Stomach smooth muscle (tissue), 2 donors: ENCODE measurements around the gene NEURL2.
A peak's percentile ranks its signal among the peaks of the same experiment; 100 is the strongest.

Experiments used
- H3K27ac ChIP-seq: one replicate; pipeline ENCODE4 v1.7.0; 2013; ENCODE audit warnings: mild to moderate bottlenecking, low read length, inconsistent platforms
- H3K27me3 ChIP-seq, 2 donors: one replicate each; pipeline ENCODE4 v1.7.0; 2013; ENCODE audit warnings: low read length in 2 of 2; ENCODE audit not compliant: insufficient read depth in 2 of 2, control insufficient read depth in 1 of 2
- H3K36me3 ChIP-seq, 2 donors: one replicate each; pipeline ENCODE4 v1.7.0; 2013; ENCODE audit warnings: low read length in 2 of 2; ENCODE audit not compliant: control insufficient read depth in 2 of 2, insufficient read depth in 2 of 2
- H3K4me1 ChIP-seq: one replicate; pipeline ENCODE4 v1.7.0; 2013; ENCODE audit warnings: low read length; ENCODE audit not compliant: control insufficient read depth, insufficient read depth
- H3K4me3 ChIP-seq, 2 donors: one replicate each; pipeline ENCODE4 v1.7.0; 2013; ENCODE audit warnings: low read length in 2 of 2
- H3K9ac ChIP-seq, 2 donors: one replicate each; pipeline ENCODE4 v1.7.0; 2013; ENCODE audit warnings: low read length in 2 of 2, mild to moderate bottlenecking in 1 of 2
- H3K9me3 ChIP-seq, 2 donors: one replicate each; pipeline ENCODE4 v1.7.0; 2013; ENCODE audit warnings: low read length in 2 of 2; ENCODE audit not compliant: control insufficient read depth in 2 of 2
- donor health status: healthy.
- donor health status: Pancreatic carcinoma.

NEURL2 gene

DNA sequence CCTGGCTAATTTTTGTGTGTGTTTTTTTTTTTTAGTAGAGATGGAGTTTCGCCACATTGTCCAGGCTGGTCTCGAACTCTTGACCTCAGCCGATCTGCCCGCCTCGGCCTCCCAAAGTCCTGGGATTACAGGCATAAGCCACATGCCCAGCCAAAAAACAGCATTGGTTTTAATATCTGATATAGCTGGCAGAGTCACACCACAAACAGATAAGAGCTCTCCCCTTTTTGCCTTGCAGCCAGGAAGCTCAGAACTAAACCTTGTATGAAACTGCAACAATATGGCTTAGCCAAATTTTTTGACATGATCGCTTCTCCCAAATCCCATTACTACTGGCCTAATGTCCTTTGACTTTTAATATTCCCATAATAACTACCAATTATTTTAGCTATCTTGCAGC is 38.7 kb downstream of the NEURL2 start:
- Histone ChIP-seq H3K27ac (no peak overlapping the region), H3K36me3 (peaks cover 10 to 18% of the 10 kb centered on the region in 2 donors), H3K27me3 (no peaks in the 10 kb centered on the region), H3K9me3 (no peaks in the 10 kb centered on the region), H3K4me1 (peaks cover 22% of the 10 kb centered on the region), H3K9ac (no peak overlapping the region), H3K4me3 (no peak overlapping the region)

DNA sequence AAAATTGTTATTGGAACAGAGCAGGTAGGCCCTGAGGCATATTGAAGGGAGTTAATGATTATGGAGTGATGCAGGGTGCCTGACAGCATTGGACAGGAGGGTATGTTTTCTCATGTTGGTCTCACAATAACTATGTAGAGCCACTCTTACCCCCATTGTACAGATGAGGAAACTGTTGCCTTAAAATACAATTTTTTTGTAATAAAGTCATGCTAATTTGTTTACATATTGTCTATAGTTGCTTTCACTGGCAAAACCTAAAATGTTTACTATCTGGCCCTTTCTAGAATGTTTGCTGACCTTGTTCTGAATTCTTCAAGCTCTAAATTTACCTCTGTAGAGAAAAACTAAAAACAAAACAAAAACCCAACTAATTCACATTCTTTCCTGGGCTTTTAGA is 39.5 kb downstream of the NEURL2 start:
- H3K9ac ChIP-seq: peak overlapping the region in 1 of 2 donors; percentile 2
- H3K27me3 ChIP-seq: no peaks in the 10 kb centered on the region
- H3K9me3 ChIP-seq: no peaks in the 10 kb centered on the region
- H3K4me1 ChIP-seq: peaks cover 18% of the 10 kb centered on the region
- peaks cover 12 to 20% of the 10 kb centered on the region in 2 donors for H3K36me3 ChIP-seq
- H3K27ac ChIP-seq: no peak overlapping the region
- no peak overlapping the region for H3K4me3 ChIP-seq

DNA sequence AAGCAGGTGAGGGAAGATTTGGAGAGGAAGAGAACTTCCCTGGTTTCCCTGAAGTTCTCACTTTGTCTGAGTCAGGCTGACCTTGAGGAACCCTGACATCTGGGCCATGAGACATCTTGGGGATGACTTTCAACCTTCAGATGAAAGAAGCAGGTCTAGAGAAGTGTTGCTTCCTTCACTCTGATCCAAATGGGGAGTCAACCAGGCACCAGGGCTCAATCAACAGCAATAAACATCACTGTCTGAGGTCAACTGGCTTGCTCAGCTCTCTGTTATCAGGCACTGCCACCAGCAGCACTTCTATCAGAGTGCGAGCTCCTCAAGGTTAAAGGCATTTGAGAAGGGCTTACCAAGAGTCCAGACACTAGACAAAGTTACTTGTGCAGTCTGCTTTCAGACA is 40.1 kb downstream of the NEURL2 start:
- Histone ChIP-seq H3K4me3 (no peak overlapping the region), H3K27me3 (no peaks in the 10 kb centered on the region), H3K27ac (no peak overlapping the region), H3K4me1 (peaks cover 13% of the 10 kb centered on the region), H3K9ac (peak overlapping the region in 1 of 2 donors; percentile 2), H3K9me3 (no peaks in the 10 kb centered on the region), H3K36me3 (peaks cover 17 to 24% of the 10 kb centered on the region in 2 donors)

DNA sequence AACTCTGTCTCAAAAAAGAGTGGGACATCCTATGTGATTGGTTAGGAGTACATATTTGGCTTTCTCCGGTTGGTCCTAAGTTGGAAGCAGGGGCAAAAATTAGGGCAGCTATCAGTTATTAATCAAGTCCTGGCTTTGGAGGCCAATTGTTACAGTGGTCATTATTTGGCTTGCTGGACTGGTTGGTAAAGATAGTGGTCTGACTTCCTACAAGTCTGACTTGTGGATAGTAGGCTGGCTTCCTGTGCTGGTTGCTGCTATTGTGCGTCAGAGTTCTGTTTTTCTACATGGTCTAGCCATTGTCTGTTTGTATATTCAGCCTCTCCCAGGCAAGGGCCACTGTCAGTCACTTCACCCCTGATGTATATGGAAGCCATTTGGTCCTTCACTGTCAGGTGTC is 40.8 kb downstream of the NEURL2 start:
- peaks cover 9% of the 10 kb centered on the region for H3K4me1 ChIP-seq
- no peak overlapping the region for H3K9ac ChIP-seq
- no peaks in the 10 kb centered on the region for H3K9me3 ChIP-seq
- H3K27me3 ChIP-seq: no peaks in the 10 kb centered on the region
- peaks cover 21 to 27% of the 10 kb centered on the region in 2 donors for H3K36me3 ChIP-seq
- H3K27ac ChIP-seq: no peak overlapping the region
- no peak overlapping the region for H3K4me3 ChIP-seq

DNA sequence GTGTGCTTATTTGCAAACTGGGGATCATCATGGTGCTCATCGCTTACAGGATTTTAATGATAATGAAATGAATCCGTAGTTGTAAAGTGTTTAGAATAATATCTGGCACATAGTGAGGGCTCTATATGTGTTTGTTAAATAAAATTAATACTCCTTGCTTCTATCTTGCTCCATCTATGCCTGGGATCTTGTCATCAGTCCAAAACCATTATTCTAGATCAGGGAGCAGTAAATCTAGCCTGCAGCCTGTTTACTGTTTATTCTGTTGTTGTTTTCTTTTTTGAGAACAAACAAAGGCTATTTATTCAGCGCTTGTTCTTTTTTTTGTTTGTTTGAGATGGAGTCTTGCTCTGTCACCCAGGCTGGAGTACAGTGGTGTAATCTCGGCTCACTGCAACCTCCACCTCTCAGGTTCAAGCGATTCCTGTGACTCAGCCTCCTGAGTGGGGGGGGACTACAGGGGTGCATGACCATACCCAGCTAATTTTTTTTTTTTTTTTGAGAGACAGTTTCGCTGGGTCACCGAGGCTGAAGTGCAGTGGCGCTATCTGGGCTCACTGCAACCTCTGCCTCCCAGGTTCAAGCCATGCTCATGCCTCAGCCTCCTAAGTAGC is 41.9 kb downstream of the NEURL2 start:
- Histone ChIP-seq H3K27ac (no peak overlapping the region), H3K9ac (no peak overlapping the region), H3K36me3 (peaks cover 25 to 35% of the 10 kb centered on the region in 2 donors), H3K4me1 (no peaks in the 10 kb centered on the region), H3K27me3 (no peaks in the 10 kb centered on the region), H3K9me3 (no peaks in the 10 kb centered on the region), H3K4me3 (no peak overlapping the region)

DNA sequence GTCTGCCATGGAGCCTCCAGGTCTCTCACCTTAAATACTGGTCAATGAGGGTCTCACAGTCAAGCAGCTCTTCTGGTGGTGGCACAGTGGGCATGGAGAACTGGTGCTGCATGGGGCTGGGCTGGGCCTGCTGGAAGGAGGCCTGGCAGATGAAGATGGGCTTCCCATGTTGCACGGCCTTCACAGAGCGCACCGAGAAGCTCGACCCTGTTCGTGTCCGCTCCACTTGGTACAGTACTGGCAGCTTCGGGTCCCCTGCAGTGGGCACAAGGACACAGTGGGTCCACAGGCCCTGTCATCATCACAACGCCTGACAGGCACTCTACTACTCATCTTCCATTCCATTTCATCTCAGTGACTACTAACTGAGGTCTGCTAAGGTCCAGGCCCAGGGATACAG is 42.6 kb downstream of the NEURL2 start:
- H3K36me3 ChIP-seq: peaks cover 31 to 42% of the 10 kb centered on the region in 2 donors

DNA sequence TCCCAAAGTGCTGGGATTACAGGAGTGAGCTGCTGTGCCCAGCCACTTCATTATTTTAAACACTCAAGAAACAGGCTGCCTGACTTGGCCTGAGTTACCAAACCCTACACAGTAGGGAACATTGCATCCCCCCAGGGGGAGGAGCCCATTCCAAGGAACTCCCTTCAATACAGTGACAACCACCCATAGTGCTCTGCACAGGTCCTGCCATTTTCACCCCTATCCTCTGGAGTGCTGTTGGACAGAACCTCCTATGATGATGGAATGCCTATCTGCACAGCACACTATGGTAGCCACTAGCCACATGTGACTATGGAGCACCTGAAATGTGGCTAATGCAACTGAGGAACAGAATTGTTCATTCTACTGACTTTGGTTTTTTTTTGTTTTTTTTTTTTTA is 45.6 kb downstream of the NEURL2 start:
- H3K27ac ChIP-seq: no peak overlapping the region
- no peaks in the 10 kb centered on the region for H3K27me3 ChIP-seq
- H3K9me3 ChIP-seq: no peaks in the 10 kb centered on the region
- peaks cover 37 to 43% of the 10 kb centered on the region in 2 donors for H3K36me3 ChIP-seq
- peaks cover 19% of the 10 kb centered on the region for H3K4me1 ChIP-seq
- no peak overlapping the region for H3K4me3 ChIP-seq
- H3K9ac ChIP-seq: no peak overlapping the region

More for the DNA sequence above, 42.6 kb downstream of the NEURL2 start:
- H3K9ac ChIP-seq: peak overlapping the region in 1 of 2 donors; percentile 47
- no peaks in the 10 kb centered on the region for H3K9me3 ChIP-seq
- H3K27me3 ChIP-seq: no peaks in the 10 kb centered on the region
- H3K4me1 ChIP-seq: peaks cover 3% of the 10 kb centered on the region
- no peak overlapping the region for H3K4me3 ChIP-seq
- no peak overlapping the region for H3K27ac ChIP-seq

DNA sequence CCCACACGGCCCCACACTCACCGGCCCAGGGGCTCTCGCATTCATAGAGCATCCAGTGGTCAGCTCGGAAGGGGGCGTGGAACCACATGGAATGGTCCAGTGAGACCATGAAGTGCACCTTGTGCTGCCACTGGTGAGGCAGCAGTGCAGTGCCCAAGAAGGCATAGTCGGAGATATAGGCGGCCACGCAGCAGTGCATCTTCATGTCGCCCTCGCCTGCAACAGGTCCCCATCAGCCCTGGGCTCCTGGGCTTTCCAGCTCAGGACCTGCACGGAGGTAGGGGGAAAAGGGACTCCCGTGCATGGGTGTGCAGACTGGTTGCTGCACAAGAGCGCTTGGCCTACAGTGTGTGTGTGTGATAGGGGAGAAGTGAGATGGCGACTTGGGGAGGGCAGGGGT is 47.5 kb downstream of the NEURL2 start:
- Histone ChIP-seq H3K27me3 (no peaks in the 10 kb centered on the region), H3K9ac (no peak overlapping the region), H3K36me3 (peaks cover 33 to 48% of the 10 kb centered on the region in 2 donors), H3K4me3 (no peak overlapping the region), H3K9me3 (no peaks in the 10 kb centered on the region), H3K4me1 (peaks cover 19% of the 10 kb centered on the region), H3K27ac (peak overlapping the region; percentile 53)

DNA sequence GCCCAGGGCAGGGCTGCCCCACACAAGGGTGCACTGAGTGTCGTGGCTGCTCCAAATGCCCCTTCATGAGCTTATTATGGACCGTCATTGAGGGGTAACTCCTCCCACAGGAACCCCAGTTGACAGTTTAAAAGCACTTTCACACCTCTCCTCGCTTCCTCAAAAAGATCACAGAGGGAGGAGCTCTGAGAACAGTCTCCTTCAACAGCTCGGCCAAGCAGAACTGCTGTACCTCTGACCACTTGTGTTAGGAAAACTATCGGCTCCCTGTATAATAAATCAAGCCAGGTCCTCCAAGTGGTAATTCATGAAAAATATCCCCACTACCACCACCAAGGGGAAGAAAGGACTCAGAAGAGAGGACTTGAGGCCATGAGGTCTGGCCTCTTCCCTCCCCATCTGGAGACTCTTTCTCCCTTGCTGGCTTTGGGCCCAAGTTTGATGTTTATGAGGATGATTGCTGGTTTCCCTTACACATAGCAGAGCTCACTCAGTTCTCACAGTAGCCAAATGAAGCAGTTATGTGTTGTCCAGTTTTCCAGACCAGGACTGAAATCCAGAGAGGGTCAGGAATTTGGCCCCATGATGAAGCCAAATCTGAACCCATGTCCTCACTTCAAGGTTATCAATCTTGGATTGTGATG is 48.7 kb downstream of the NEURL2 start:
- Histone ChIP-seq H3K36me3 (peaks cover 27 to 41% of the 10 kb centered on the region in 2 donors), H3K4me3 (no peak overlapping the region), H3K9me3 (no peaks in the 10 kb centered on the region), H3K9ac (peak overlapping the region in 1 of 2 donors; percentile 64), H3K27me3 (no peaks in the 10 kb centered on the region), H3K4me1 (peaks cover 21% of the 10 kb centered on the region), H3K27ac (peak overlapping the region; percentile 53)

DNA sequence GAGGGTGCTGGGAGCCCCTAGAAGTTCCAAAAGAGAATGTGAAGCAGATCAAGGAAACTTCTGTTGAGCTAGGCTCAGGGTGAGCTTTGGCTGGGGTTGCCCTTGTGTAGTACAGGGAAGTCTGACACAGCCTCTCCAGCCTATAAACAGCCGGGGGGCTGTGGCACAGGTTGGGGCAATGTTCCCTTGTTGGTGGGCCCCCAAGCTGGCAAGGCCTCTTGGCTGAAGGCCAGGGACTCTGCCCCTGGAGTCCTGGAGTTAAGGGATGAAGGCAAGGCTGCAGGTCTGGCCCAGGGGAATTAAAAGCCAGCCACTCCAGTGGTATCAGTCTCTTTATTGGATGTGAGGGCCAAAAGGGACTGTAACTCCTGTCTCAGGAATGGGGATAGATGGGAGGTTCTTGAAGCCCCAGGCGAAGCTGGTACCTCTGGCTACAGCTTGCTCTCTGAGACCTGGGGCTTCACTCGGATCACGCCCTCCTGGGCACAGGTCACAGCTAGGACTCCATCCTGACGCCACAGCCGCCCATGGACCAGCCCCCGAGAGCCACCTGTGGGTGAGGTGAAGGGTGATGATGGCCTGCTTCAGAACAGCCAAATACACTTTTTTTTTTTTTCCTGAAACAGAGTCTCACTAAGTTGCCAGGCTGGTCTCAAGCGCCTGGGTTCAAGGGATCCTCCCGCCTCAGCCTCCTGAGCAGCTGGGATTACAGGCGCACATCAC is 49.4 kb downstream of the NEURL2 start:
- no peaks in the 10 kb centered on the region for H3K9me3 ChIP-seq
- H3K4me3 ChIP-seq: no peak overlapping the region
- H3K4me1 ChIP-seq: peaks cover 26% of the 10 kb centered on the region
- no peak overlapping the region for H3K9ac ChIP-seq
- H3K27ac ChIP-seq: peak overlapping the region; percentile 53
- peaks cover 29 to 40% of the 10 kb centered on the region in 2 donors for H3K36me3 ChIP-seq
- no peaks in the 10 kb centered on the region for H3K27me3 ChIP-seq
